ENCODE data around the gene RELL1. TPM values are rescaled to one million over a fixed set of nuclear protein-coding genes. Genes with fewer than 3 reads are reported as not detected.

The RELL1 gene
- total and polyA plus RNA-seq, 4 experiments from 2014 or later: 3.9 to 36.9 (median 21.9) TPM

DNA sequence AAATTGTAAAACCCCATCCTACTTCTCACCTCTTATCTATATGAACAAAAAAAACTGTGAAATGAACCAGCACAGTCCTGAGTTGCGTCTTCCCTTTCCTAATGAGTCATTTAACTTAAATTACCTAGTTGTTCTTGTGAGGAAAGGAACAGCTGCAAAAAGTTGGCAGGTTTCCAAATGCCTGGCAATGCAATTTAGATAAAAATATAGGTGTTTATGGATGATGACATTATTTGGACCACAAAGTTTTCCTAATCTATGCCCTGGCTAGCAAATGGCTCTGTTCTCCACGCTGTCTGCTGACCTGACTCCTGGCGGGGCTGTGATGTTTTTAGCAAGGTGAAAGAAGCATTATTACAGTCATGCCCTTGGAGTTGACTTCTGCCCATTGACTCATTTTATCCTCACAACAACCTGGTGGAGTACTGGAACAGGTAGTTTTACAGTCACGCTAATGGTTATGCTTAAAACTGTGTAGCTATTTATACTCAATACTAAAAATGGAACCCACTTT, 29.8 kb upstream of the RELL1 start:
- ChIA-PET CTCF (ENCODE audit: partially characterized antibody) (no interaction called here), POLR2A (ENCODE audit: partially characterized antibody) (no interaction called here)
- no peak overlapping the region for H3K4me3 Mint-ChIP-seq
- Histone ChIP-seq H3K4me3 (ENCODE audit: low read length in 2 of 2) (no peak overlapping the region), H3K36me3 (ENCODE audit: insufficient read depth, low read length) (no peaks in the 10 kb centered on the region), H3K27ac (ENCODE audit: low read depth, low read length) (no peak overlapping the region), H3K27me3 (ENCODE audit: insufficient read depth, low read length) (peaks cover 5% of the 10 kb centered on the region), H3K4me1 (ENCODE audit: insufficient read depth, low read length) (no peaks in the 10 kb centered on the region), H3K9me3 (ENCODE audit: control insufficient read depth in 1 of 2, low read length in 2 of 2) (no peaks in the 10 kb centered on the region)
- H3K9me3 Mint-ChIP-seq: no peaks in the 10 kb centered on the region
- peaks cover 3 to 5% of the 10 kb centered on the region in 2 donors for H3K27me3 Mint-ChIP-seq
- H3K4me1 Mint-ChIP-seq: peaks cover 0 to 2% (median 0%) of the 10 kb centered on the region in 4 donors
- DNase-seq: no peak
- intact Hi-C loops (cut with micrococcal nuclease): no loop called here
- no peaks in the 10 kb centered on the region for H3K36me3 Mint-ChIP-seq
- H3K27ac Mint-ChIP-seq: no peak overlapping the region

DNA sequence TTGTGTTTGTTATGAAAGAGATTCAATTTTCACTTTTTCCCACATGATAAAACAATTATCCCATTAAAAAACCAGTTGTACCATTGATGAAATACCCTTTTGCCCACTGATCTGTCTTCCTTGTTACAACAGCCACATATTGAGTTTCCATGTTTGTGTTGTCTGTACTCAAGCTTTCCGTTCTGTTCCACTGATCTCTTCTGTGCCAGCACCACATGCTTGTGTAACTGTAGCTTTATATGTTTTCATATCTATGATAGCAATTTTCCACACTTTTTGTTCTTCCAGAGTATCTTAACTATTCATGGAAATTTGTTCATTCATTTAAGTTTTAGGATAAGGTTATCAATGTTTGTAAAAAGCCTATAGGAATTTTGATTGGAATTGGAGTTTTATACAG, 24.3 kb upstream of the RELL1 start:
- Mint-ChIP-seq H3K36me3 (no peaks in the 10 kb centered on the region), H3K27me3 (peaks cover 3 to 5% of the 10 kb centered on the region in 2 donors), H3K9me3 (no peaks in the 10 kb centered on the region), H3K4me1 (no peaks in the 10 kb centered on the region), H3K27ac (no peak overlapping the region), H3K4me3 (no peak overlapping the region)
- intact Hi-C loops (cut with micrococcal nuclease): no loop called here
- Histone ChIP-seq H3K4me3 (ENCODE audit: low read length in 2 of 2) (no peak overlapping the region), H3K4me1 (ENCODE audit: insufficient read depth, low read length) (no peaks in the 10 kb centered on the region), H3K9me3 (ENCODE audit: control insufficient read depth in 1 of 2, low read length in 2 of 2) (no peaks in the 10 kb centered on the region), H3K27ac (ENCODE audit: low read depth, low read length) (no peak overlapping the region), H3K36me3 (ENCODE audit: insufficient read depth, low read length) (no peaks in the 10 kb centered on the region), H3K27me3 (ENCODE audit: insufficient read depth, low read length) (peaks cover 5% of the 10 kb centered on the region)
- ChIA-PET CTCF (ENCODE audit: partially characterized antibody) (no interaction called here), POLR2A (ENCODE audit: partially characterized antibody) (no interaction called here)
- DNase-seq: no peak

DNA sequence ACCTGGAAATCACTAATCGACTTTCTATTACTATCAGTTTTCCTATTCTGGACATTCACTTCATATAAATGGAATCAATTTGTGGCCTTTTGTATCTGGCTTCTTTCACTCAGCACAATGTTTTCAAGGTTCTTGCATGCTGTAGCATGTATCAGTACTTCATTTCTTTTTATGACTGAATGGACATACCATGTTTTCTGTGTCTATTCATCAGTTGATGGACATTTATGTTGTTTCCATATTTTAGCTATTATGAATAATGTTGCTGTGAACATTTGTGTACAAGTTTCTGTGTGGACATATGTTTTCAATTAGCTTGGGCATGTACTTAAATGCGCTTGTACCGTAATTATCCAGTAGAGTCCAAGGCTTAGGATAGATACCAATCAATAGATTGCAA, 19.9 kb upstream of the RELL1 start:
- no peaks in the 10 kb centered on the region for H3K27me3 ChIP-seq (ENCODE audit: insufficient read depth, low read length)
- no peaks in the 10 kb centered on the region for H3K9me3 ChIP-seq (ENCODE audit: control insufficient read depth in 1 of 2, low read length in 2 of 2)
- ChIA-PET POLR2A (ENCODE audit: partially characterized antibody) (no interaction called here), CTCF (ENCODE audit: partially characterized antibody) (no interaction called here)
- H3K27ac Mint-ChIP-seq: no peak overlapping the region
- no peak overlapping the region for H3K27ac ChIP-seq (ENCODE audit: low read depth, low read length)
- H3K36me3 Mint-ChIP-seq: no peaks in the 10 kb centered on the region
- DNase-seq: no peak
- H3K4me1 Mint-ChIP-seq: no peaks in the 10 kb centered on the region
- H3K4me3 ChIP-seq (ENCODE audit: low read length in 2 of 2): no peak overlapping the region
- intact Hi-C loops (cut with micrococcal nuclease): no loop called here
- H3K27me3 Mint-ChIP-seq: peaks cover 2 to 6% of the 10 kb centered on the region in 2 donors
- H3K9me3 Mint-ChIP-seq: no peaks in the 10 kb centered on the region
- H3K4me1 ChIP-seq (ENCODE audit: insufficient read depth, low read length): no peaks in the 10 kb centered on the region
- H3K36me3 ChIP-seq (ENCODE audit: insufficient read depth, low read length): no peaks in the 10 kb centered on the region
- no peak overlapping the region for H3K4me3 Mint-ChIP-seq

DNA sequence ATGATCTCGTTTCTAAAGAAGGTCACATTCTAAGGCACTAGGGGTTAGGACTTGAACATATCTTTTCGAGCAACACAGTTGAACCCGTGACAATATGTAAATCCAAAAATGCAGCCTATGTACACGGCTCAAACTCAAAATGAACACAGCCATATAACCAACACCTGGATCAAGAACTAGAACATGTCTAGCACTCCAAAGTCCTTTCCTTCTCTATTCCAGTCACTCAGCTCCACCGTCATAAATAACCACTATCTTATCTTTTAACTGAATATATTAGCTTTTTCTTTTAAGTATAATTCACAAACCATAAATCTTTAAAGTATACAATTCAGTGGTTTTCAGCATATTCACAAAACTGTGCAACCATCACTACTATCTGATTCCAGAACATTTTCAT, 19.4 kb upstream of the RELL1 start:
- intact Hi-C loops (cut with micrococcal nuclease): no loop called here
- no peaks in the 10 kb centered on the region for H3K27me3 ChIP-seq (ENCODE audit: insufficient read depth, low read length)
- no peaks in the 10 kb centered on the region for H3K9me3 ChIP-seq (ENCODE audit: control insufficient read depth in 1 of 2, low read length in 2 of 2)
- no peaks in the 10 kb centered on the region for H3K9me3 Mint-ChIP-seq
- DNase-seq: no peak
- POLR2A ChIA-PET (ENCODE audit: partially characterized antibody): no interaction called here
- no peak overlapping the region for H3K27ac ChIP-seq (ENCODE audit: low read depth, low read length)
- no peaks in the 10 kb centered on the region for H3K36me3 ChIP-seq (ENCODE audit: insufficient read depth, low read length)
- H3K36me3 Mint-ChIP-seq: no peaks in the 10 kb centered on the region
- H3K4me3 ChIP-seq (ENCODE audit: low read length in 2 of 2): no peak overlapping the region
- CTCF ChIA-PET (ENCODE audit: partially characterized antibody): no interaction called here
- H3K4me1 Mint-ChIP-seq: no peaks in the 10 kb centered on the region
- no peak overlapping the region for H3K4me3 Mint-ChIP-seq
- H3K4me1 ChIP-seq (ENCODE audit: insufficient read depth, low read length): no peaks in the 10 kb centered on the region
- H3K27me3 Mint-ChIP-seq: peaks cover 2 to 6% of the 10 kb centered on the region in 2 donors
- no peak overlapping the region for H3K27ac Mint-ChIP-seq

DNA sequence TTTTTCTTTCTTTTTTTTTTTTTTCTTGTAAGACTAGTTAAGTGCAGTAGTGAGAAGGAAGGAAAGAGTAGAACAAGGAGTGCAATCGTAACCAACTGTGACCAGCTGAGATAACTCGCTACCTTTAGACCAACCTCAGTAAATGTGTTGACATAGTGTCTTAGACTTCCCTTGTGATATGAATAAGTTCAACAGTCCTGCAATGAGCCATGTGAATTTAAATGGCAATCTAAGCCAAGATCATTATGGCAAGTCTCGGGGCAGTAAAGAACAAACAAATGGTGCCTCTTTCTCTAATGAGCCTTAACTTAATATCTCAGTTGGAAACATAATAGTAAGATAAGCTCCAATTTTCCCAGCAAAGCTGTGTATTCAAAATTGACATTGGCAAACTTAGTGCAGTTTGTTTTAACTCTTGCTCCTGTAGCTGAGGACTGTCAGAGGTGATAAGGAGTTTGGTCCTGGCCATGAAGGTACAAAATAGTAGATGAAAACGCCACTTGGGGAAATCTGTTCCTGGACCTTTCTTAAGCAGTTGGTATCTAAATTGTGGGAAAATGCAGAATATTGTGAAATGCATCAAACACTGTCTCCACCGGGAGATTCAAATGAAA, 13.8 kb upstream of the RELL1 start:
- Histone ChIP-seq H3K27ac (ENCODE audit: low read depth, low read length) (no peak overlapping the region), H3K4me1 (ENCODE audit: insufficient read depth, low read length) (no peaks in the 10 kb centered on the region), H3K9me3 (ENCODE audit: control insufficient read depth in 1 of 2, low read length in 2 of 2) (no peaks in the 10 kb centered on the region), H3K36me3 (ENCODE audit: insufficient read depth, low read length) (no peaks in the 10 kb centered on the region), H3K27me3 (ENCODE audit: insufficient read depth, low read length) (no peaks in the 10 kb centered on the region), H3K4me3 (ENCODE audit: low read length in 2 of 2) (no peak overlapping the region)
- Mint-ChIP-seq H3K9me3 (no peaks in the 10 kb centered on the region), H3K36me3 (no peaks in the 10 kb centered on the region), H3K27ac (no peak overlapping the region), H3K4me1 (no peaks in the 10 kb centered on the region), H3K27me3 (peaks cover 0 to 2% of the 10 kb centered on the region in 2 donors), H3K4me3 (no peak overlapping the region)
- ChIA-PET CTCF (ENCODE audit: partially characterized antibody) (no interaction called here), POLR2A (ENCODE audit: partially characterized antibody) (interaction anchor here (0.5 kb wide), 1 partner anchor 13 kb away, joined by 3 read pairs; no protein-coding TSS in a partner anchor)
- intact Hi-C loops (cut with micrococcal nuclease): no loop called here
- no peak for DNase-seq

DNA sequence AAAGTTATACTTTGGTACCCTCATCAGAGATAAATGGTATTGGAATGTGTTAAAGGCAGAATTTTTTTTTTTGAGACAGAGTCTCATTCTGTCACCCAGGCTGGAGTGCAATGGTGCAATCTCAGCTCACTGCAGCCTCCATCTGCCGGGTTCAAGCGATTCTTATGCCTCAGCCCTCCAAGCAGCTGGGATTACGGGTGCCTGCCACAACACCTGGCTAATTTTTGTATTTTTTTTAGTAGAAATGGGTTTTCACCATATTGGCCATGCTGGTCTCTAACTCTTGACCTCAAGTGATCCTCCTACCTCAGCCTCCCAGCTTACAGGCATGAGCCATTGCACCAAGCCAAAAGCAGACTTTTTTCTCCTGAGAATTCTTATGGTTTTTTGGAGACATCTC, 11.4 kb upstream of the RELL1 start:
- H3K4me3 ChIP-seq (ENCODE audit: low read length in 2 of 2): no peak overlapping the region
- H3K36me3 Mint-ChIP-seq: peaks cover 0 to 1% of the 10 kb centered on the region in 2 donors
- H3K27me3 ChIP-seq (ENCODE audit: insufficient read depth, low read length): no peaks in the 10 kb centered on the region
- POLR2A ChIA-PET (ENCODE audit: partially characterized antibody): no interaction called here
- H3K27me3 Mint-ChIP-seq: no peaks in the 10 kb centered on the region
- peaks cover 0 to 7% (median 2%) of the 10 kb centered on the region in 8 donors for H3K9me3 Mint-ChIP-seq
- no peaks in the 10 kb centered on the region for H3K36me3 ChIP-seq (ENCODE audit: insufficient read depth, low read length)
- H3K27ac ChIP-seq (ENCODE audit: low read depth, low read length): no peak overlapping the region
- H3K4me3 Mint-ChIP-seq: no peak overlapping the region
- intact Hi-C loops (cut with micrococcal nuclease): no loop called here
- no peak overlapping the region for H3K27ac Mint-ChIP-seq
- CTCF ChIA-PET (ENCODE audit: partially characterized antibody): no interaction called here
- no peak for DNase-seq
- H3K4me1 Mint-ChIP-seq: no peaks in the 10 kb centered on the region
- no peaks in the 10 kb centered on the region for H3K4me1 ChIP-seq (ENCODE audit: insufficient read depth, low read length)
- H3K9me3 ChIP-seq (ENCODE audit: control insufficient read depth in 1 of 2, low read length in 2 of 2): no peaks in the 10 kb centered on the region

DNA sequence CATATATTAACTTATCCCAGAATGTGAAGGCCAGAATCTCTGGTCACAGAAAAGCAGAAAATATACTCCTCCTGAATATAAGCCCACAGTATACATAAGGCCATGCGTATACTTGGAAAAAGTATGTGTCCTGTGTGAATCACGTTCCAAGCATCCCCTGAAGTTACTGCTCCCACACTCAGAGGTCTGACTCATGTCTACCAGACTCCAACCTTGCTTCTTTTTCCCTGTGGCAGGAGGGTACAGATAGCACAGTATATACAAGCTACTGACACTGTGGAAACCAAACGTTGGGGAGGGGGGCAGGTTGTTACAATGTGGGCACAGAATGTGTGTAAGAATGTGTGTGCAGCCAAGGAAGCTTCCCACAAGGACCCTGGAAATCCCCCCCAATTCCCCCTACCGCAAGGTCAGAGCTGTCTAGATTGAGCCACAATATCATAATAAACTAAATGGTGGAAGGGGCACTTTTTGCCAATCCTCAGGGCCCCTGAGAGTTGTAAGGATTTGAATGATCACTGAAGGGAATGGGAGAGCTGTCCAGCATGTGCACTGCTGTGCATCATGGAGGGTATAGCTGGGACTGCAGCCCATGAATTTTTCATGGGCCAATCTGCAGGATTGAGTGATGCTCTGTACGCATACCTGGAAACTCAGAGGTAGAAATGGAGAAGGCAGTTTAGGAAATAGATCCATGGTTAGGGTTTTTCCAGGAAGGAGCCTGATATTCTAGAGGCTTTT, 7.4 kb upstream of the RELL1 start:
- no peaks in the 10 kb centered on the region for H3K27me3 Mint-ChIP-seq
- CTCF ChIA-PET (ENCODE audit: partially characterized antibody): interaction anchor here (1.7 kb wide), 1 partner anchor 91 kb away, joined by 5 read pairs; no protein-coding TSS in a partner anchor
- H3K27ac Mint-ChIP-seq: no peak overlapping the region
- Histone ChIP-seq H3K4me3 (ENCODE audit: low read length in 2 of 2) (no peak overlapping the region), H3K27me3 (ENCODE audit: insufficient read depth, low read length) (no peaks in the 10 kb centered on the region), H3K36me3 (ENCODE audit: insufficient read depth, low read length) (no peaks in the 10 kb centered on the region), H3K27ac (ENCODE audit: low read depth, low read length) (no peak overlapping the region), H3K9me3 (ENCODE audit: control insufficient read depth in 1 of 2, low read length in 2 of 2) (no peaks in the 10 kb centered on the region), H3K4me1 (ENCODE audit: insufficient read depth, low read length) (no peaks in the 10 kb centered on the region)
- peaks cover 0 to 7% (median 3%) of the 10 kb centered on the region in 8 donors for H3K9me3 Mint-ChIP-seq
- H3K36me3 Mint-ChIP-seq: peaks cover 0 to 3% of the 10 kb centered on the region in 2 donors
- no peak overlapping the region for H3K4me3 Mint-ChIP-seq
- intact Hi-C loops (cut with micrococcal nuclease): no loop called here
- H3K4me1 Mint-ChIP-seq: no peaks in the 10 kb centered on the region
- no peak for DNase-seq
- POLR2A ChIA-PET (ENCODE audit: partially characterized antibody): no interaction called here
